H1 (cell line): Measurements from ENCODE around the gene LGR4. TPM values are rescaled to one million over a fixed set of nuclear protein-coding genes. Genes with fewer than 3 reads are reported as not detected.

ENCODE experiments used
- ATF3 ChIP-seq: IDR thresholded peaks from 2 replicates; pipeline ENCODE4 v1.6.1; 2011; ENCODE audit warnings: low read depth, mild to moderate bottlenecking, low read length; ENCODE audit not compliant: insufficient read depth
- BACH1 ChIP-seq: IDR thresholded peaks from 2 replicates; pipeline ENCODE4 v1.6.1; 2012; ENCODE audit warnings: low read length, improper control_type of control experiment
- BCL11A ChIP-seq, 2 experiments: IDR thresholded peaks; one replicate each; pipeline ENCODE4 v1.6.1; 2011; ENCODE audit warnings: low read depth in 2 of 2, low read length in 2 of 2, mild to moderate bottlenecking in 2 of 2
- CHD1 ChIP-seq: IDR thresholded peaks from 2 replicates; pipeline ENCODE4 v1.6.1; 2012; ENCODE audit warnings: low read depth, low read length, improper control_type of control experiment
- CREB1 ChIP-seq: IDR thresholded peaks from 2 replicates; pipeline ENCODE4 v1.6.1; 2012; ENCODE audit warnings: inconsistent platforms
- CTBP2 ChIP-seq: IDR thresholded peaks from 2 replicates; pipeline ENCODE4 v1.7.0; 2011; ENCODE audit warnings: borderline replicate concordance, mild to moderate bottlenecking, moderate library complexity, mixed read lengths, low read length; ENCODE audit not compliant: insufficient read depth, insufficient read length
- E2F6 ChIP-seq: IDR thresholded peaks from 2 replicates; pipeline ENCODE4 v1.6.1; 2012; ENCODE audit warnings: inconsistent platforms
- HDAC6 ChIP-seq: IDR thresholded peaks from one replicate; pipeline ENCODE4 v1.7.1; 2012; ENCODE audit warnings: low read depth, mild to moderate bottlenecking, inconsistent platforms, low read length, moderate library complexity
- KDM1A ChIP-seq: fragments of 200-600, 300-600 bp; sonication (generic); IDR thresholded peaks from 2 replicates; pipeline ENCODE4 v1.7.1; 2016; ENCODE audit warnings: mild to moderate bottlenecking, low read length, borderline replicate concordance
- MAX ChIP-seq: IDR thresholded peaks from 2 replicates; pipeline ENCODE4 v1.6.1; 2012; ENCODE audit warnings: inconsistent platforms
- POLR2AphosphoS5 ChIP-seq: IDR thresholded peaks from 2 replicates; pipeline ENCODE4 v1.6.1; 2011; ENCODE audit warnings: low read depth, low read length
- POU5F1 ChIP-seq: IDR thresholded peaks from 2 replicates; pipeline ENCODE4 v1.6.1; 2011; ENCODE audit warnings: low read depth, mild to moderate bottlenecking, low read length, moderate library complexity
- RAD21 ChIP-seq, 2 experiments: IDR thresholded peaks in 1 of 2; conservative IDR thresholded peaks in 1 of 2; 2 replicates each; pipeline ENCODE4 v1.6.1; 2011; ENCODE audit warnings: low read depth in 2 of 2, low read length in 2 of 2, improper control_type of control experiment in 1 of 2, inconsistent platforms in 1 of 2, mild to moderate bottlenecking in 1 of 2, moderate library complexity in 1 of 2
- RBBP5 ChIP-seq: IDR thresholded peaks from 2 replicates; pipeline ENCODE4 v1.7.1; 2012; ENCODE audit warnings: low read depth, mild to moderate bottlenecking, inconsistent platforms, low read length, moderate library complexity, borderline replicate concordance
- RFX5 ChIP-seq: IDR thresholded peaks from 2 replicates; pipeline ENCODE4 v1.6.1; 2011; ENCODE audit warnings: low read depth, low read length, improper control_type of control experiment, borderline replicate concordance
- SAP30 ChIP-seq: fragments of 300-600 bp; sonication (generic); IDR thresholded peaks from 2 replicates; pipeline ENCODE4 v1.7.1; 2012; ENCODE audit warnings: low read length, moderate library complexity, mild to moderate bottlenecking, inconsistent platforms; ENCODE audit not compliant: insufficient read depth, insufficient replicate concordance
- SIX5 ChIP-seq: IDR thresholded peaks from 2 replicates; pipeline ENCODE4 v1.6.1; 2011; ENCODE audit warnings: mild to moderate bottlenecking, low read depth, low read length
- SP1 ChIP-seq: IDR thresholded peaks from 2 replicates; pipeline ENCODE4 v1.6.1; 2011; ENCODE audit warnings: low read depth, low read length
- SUZ12 ChIP-seq: fragments of 200-600 bp; sonication (generic); IDR thresholded peaks from 2 replicates; pipeline ENCODE4 v1.6.1; 2012; ENCODE audit warnings: mild to moderate bottlenecking, inconsistent platforms, low read length, moderate library complexity, mixed read lengths
- TCF12 ChIP-seq: IDR thresholded peaks from 2 replicates; pipeline ENCODE4 v1.6.1; 2011; ENCODE audit warnings: low read depth, mild to moderate bottlenecking, low read length
- USF2 ChIP-seq: IDR thresholded peaks from 2 replicates; pipeline ENCODE4 v1.6.1; 2011; ENCODE audit warnings: low read length, improper control_type of control experiment
- ZNF274 ChIP-seq: IDR thresholded peaks from 2 replicates; pipeline ENCODE4 v1.7.0; 2012; ENCODE audit warnings: low read length, borderline replicate concordance; ENCODE audit errors: extremely low read depth
- polyA plus RNA-seq, 7 experiments: library from polyadenylated mRNA; depleted of rRNA in 3 of 7; stranded (reverse) in 5 of 7; unstranded in 2 of 7; fragments of >200 nt in 5 of 7; fragments of 200-250 nt in 2 of 7; gene quantifications; 1 replicate in 5 of 7; 2 replicates in 1 of 7; 4 replicates in 1 of 7; pipeline versions ENCODE4 v1.2.1 to v1.2.3, GENCODE V29; 2011 to 2013; ENCODE audit warnings: missing spikeins in 2 of 7, mixed read lengths in 2 of 7
- total RNA-seq: library from RNA; stranded (reverse); fragmentation: NEBNext Ultra II Directional; extraction: Animal tissue kit (Norgen Biotek cat#: 25700); gene quantifications from 2 replicates; pipeline ENCODE4 v1.2.1, GENCODE V29; 2021

LGR4 gene
- total and polyA plus RNA-seq, 2 of the 8 experiments (the other 6 are each of a cell fraction or from before 2014, with no cell fraction given), result 26.6 to 61.7 TPM

GRCh38 chr11:27362749-27363575 lies 109.6 kb downstream of the LGR4 start, which contains the start of gene CCDC34 (continued):
- TF ChIP-seq SP1, result no peak
- peak; percentile 92 for TF ChIP-seq MAX
- no peak for TF ChIP-seq KDM1A
- no peak for TF ChIP-seq CREB1
- 0 out of 2 replicates have a peak, but pooled peaks have one; percentile 21 for TF ChIP-seq USF2
- TF ChIP-seq SIX5, result no peak
- peak; percentile 83 for TF ChIP-seq RFX5
- peak; percentile 67 for TF ChIP-seq POLR2AphosphoS5
- no peak for TF ChIP-seq SUZ12
- peak; percentile 73 for TF ChIP-seq SAP30
- TF ChIP-seq TCF12, result no peak
- no peak for TF ChIP-seq RAD21 (IDR thresholded peaks at IDR 0.05 in 1 of 2, conservative IDR thresholded peaks at IDR 0.05 in 1 of 2; ENCODE audit: low read depth in 2 of 2, low read length in 2 of 2)
- TF ChIP-seq ATF3, result no peak
- peak; percentile 82 for TF ChIP-seq RBBP5
- no peak for TF ChIP-seq POU5F1
- TF ChIP-seq HDAC6, result no peak
- no peak for TF ChIP-seq BACH1
- peak; percentile 50 for TF ChIP-seq E2F6
- no peak for TF ChIP-seq ZNF274
- no peak for TF ChIP-seq CTBP2
- TF ChIP-seq CHD1, result no peak
- no peak for TF ChIP-seq BCL11A (IDR thresholded peaks at IDR 0.05; ENCODE audit: low read depth in 2 of 2, low read length in 2 of 2)
